GM10847 (cell line): ENCODE data around the gene MATN4.

Experiments
- POLR2A ChIP-seq: IDR thresholded peaks from 2 replicates; pipeline ENCODE4 v1.6.1; 2011; ENCODE audit not compliant: insufficient read length; ENCODE audit errors: extremely low read depth

Gene MATN4

GRCh38 chr20:45343532-45344167 is 35.6 kb upstream of the MATN4 start:
- no peak for TF ChIP-seq POLR2A

- no peak for TF ChIP-seq POLR2A
Observed at GRCh38 chr20:45342855-45343531, 34.9 kb upstream of the MATN4 start.

- no peak for TF ChIP-seq POLR2A
Observed at GRCh38 chr20:45341939-45342854, 34.1 kb upstream of the MATN4 start.

- no peak for TF ChIP-seq POLR2A
Observed at GRCh38 chr20:45341579-45341938, 33.5 kb upstream of the MATN4 start.

GRCh38 chr20:45340951-45341350 is 32.9 kb upstream of the MATN4 start:
- no peak for TF ChIP-seq POLR2A

GRCh38 chr20:45340236-45340847 is 32.2 kb upstream of the MATN4 start:
- TF ChIP-seq POLR2A, result no peak

GRCh38 chr20:45339799-45340198 is 31.7 kb upstream of the MATN4 start:
- no peak for TF ChIP-seq POLR2A

GRCh38 chr20:45339084-45339483 is 31.0 kb upstream of the MATN4 start:
- TF ChIP-seq POLR2A, result no peak

GRCh38 chr20:45338121-45339030 is 30.3 kb upstream of the MATN4 start:
- TF ChIP-seq POLR2A, result no peak

- no peak for TF ChIP-seq POLR2A
Observed at GRCh38 chr20:45337367-45338120, 29.4 kb upstream of the MATN4 start.

GRCh38 chr20:45336530-45337366 is 28.6 kb upstream of the MATN4 start:
- no peak for TF ChIP-seq POLR2A

- no peak for TF ChIP-seq POLR2A
Observed at GRCh38 chr20:45330476-45330875, 22.4 kb upstream of the MATN4 start.
